Measurements from ENCODE around the gene OR51I2. TPM values are rescaled to one million over a fixed set of nuclear protein-coding genes. Genes with fewer than 3 reads are reported as not detected.

OR51I2 gene
- total RNA-seq, 1 experiment from 2014 or later = not detected

DNA sequence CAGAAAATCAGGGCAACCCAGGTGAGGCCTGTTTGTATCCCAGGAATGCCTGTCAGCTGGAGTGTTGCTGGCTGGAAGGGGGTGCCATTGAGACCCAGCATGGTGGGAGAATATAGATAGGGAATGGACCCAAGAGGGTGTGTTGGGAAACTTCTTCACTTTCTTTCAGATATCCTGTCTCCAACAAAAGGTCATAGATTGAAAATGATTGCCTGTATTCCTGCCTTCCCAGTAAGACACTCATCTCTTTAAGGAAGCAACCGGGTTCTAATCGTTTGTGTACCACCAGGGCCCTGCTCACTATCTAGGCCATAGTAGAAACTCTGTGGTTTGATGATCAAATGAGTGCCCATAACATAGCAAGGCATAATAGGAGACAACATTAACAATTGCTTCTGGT lies 7.7 kb upstream of the OR51I2 start, which contains the start of gene OR51I1:
TSS of gene OR51I1 (minus strand) at position 101 of the 400 bp plus-strand sequence. CDS start at position 101, 0 bp downstream.
- Histone ChIP-seq H3K9ac (ENCODE audit: low read length) (no peak within 1 kb of the TSS), H3K4me2 (ENCODE audit: low read length) (no peak within 1 kb of the TSS), H3K9me2 (ENCODE audit: insufficient read depth) (no peaks in the 10 kb centered on the region), H3K79me2 (ENCODE audit: insufficient read depth, low read length) (peaks cover 100% of the 10 kb centered on the region), H3K4me1 (ENCODE audit: control insufficient read depth in 1 of 2, insufficient read depth in 2 of 2, low read length in 2 of 2) (peaks cover 0 to 33% of the 10 kb centered on the region in 2 experiments; a peak in 2 of 4 replicates), H3K9me3 (ENCODE audit: control insufficient read depth in 1 of 2, insufficient read depth in 1 of 2, low read depth in 1 of 2, low read length in 2 of 2) (no peaks in the 10 kb centered on the region), H2AFZ (ENCODE audit: low read depth, low read length, poor library complexity, severe bottlenecking) (no peak within 1 kb of the TSS), H3K27ac (ENCODE audit: low read depth, low read length) (no peak within 1 kb of the TSS), H3K36me3 (ENCODE audit: control insufficient read depth in 1 of 2, insufficient read depth in 2 of 2, low read length in 2 of 2) (peaks cover 11 to 67% of the 10 kb centered on the region in 2 experiments), H4K20me1 (ENCODE audit: insufficient read depth) (peaks cover 36% of the 10 kb centered on the region; the same call in 1 of the 2 replicates), H3K27me3 (ENCODE audit: insufficient read depth, low read length) (no peaks in the 10 kb centered on the region), H3K4me3 (replicated peaks in 1 of 2; ENCODE audit: low read depth in 1 of 2, low read length in 2 of 2) (no peak within 1 kb of the TSS)
- no peak; the same call in 1 of the 2 replicates for ATAC-seq
- CTCF ChIA-PET = no interaction called here
- DNase-seq (ENCODE audit: low read depth, low spot score) = no peak
- POLR2A ChIA-PET = no interaction called here
- RAD21 ChIA-PET (ENCODE audit: low non-redundant PET in 1 of 2, low total read pairs in 2 of 2, uncharacterized antibody in 2 of 2, unreplicated experiment in 2 of 2) = no interaction called here
- intact Hi-C loops (cut with micrococcal nuclease) = no loop called here
- no TSS peak for BruUV-seq (replicated peaks)
- no peak for TF ChIP-seq ZNF274 (IDR thresholded peaks at IDR 0.05; ENCODE audit: low read depth, low read length)
- TF ChIP-seq YY1 (IDR thresholded peaks at IDR 0.05; ENCODE audit: extremely low read depth, insufficient replicate concordance, low read depth, low read length) = no peak
- no peak for TF ChIP-seq ELF1 (IDR thresholded peaks at IDR 0.05; ENCODE audit: borderline replicate concordance, low read depth)
- TF ChIP-seq, protein P1, sequence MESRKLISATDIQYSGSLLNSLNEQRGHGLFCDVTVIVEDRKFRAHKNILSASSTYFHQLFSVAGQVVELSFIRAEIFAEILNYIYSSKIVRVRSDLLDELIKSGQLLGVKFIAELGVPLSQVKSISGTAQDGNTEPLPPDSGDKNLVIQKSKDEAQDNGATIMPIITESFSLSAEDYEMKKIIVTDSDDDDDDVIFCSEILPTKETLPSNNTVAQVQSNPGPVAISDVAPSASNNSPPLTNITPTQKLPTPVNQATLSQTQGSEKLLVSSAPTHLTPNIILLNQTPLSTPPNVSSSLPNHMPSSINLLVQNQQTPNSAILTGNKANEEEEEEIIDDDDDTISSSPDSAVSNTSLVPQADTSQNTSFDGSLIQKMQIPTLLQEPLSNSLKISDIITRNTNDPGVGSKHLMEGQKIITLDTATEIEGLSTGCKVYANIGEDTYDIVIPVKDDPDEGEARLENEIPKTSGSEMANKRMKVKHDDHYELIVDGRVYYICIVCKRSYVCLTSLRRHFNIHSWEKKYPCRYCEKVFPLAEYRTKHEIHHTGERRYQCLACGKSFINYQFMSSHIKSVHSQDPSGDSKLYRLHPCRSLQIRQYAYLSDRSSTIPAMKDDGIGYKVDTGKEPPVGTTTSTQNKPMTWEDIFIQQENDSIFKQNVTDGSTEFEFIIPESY (IDR thresholded peaks at IDR 0.05; ENCODE audit: extremely low read depth, insufficient replicate concordance, low read length) = no peak
- TF ChIP-seq, protein P2, sequence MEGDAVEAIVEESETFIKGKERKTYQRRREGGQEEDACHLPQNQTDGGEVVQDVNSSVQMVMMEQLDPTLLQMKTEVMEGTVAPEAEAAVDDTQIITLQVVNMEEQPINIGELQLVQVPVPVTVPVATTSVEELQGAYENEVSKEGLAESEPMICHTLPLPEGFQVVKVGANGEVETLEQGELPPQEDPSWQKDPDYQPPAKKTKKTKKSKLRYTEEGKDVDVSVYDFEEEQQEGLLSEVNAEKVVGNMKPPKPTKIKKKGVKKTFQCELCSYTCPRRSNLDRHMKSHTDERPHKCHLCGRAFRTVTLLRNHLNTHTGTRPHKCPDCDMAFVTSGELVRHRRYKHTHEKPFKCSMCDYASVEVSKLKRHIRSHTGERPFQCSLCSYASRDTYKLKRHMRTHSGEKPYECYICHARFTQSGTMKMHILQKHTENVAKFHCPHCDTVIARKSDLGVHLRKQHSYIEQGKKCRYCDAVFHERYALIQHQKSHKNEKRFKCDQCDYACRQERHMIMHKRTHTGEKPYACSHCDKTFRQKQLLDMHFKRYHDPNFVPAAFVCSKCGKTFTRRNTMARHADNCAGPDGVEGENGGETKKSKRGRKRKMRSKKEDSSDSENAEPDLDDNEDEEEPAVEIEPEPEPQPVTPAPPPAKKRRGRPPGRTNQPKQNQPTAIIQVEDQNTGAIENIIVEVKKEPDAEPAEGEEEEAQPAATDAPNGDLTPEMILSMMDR (IDR thresholded peaks at IDR 0.05 in 2 of 3, conservative IDR thresholded peaks at IDR 0.05 in 1 of 3; ENCODE audit: borderline replicate concordance in 1 of 3, insufficient read depth in 1 of 3, low read depth in 2 of 3, low read length in 2 of 3) = no peak
- no peak for TF ChIP-seq SRF (IDR thresholded peaks at IDR 0.05; ENCODE audit: low read depth)
- TF ChIP-seq POLR2AphosphoS5 (IDR thresholded peaks at IDR 0.05; ENCODE audit: low read depth, low read length) = no peak; the same call in 1 of the 2 replicates
- TF ChIP-seq RAD21 (IDR thresholded peaks at IDR 0.05; ENCODE audit: low read depth) = no peak
- TF ChIP-seq POLR2A (IDR thresholded peaks at IDR 0.05; ENCODE audit: borderline replicate concordance, extremely low read depth, insufficient read depth, insufficient read length) = no peak
- no peak for TF ChIP-seq CBX3 (IDR thresholded peaks at IDR 0.05; ENCODE audit: low read depth)
- TF ChIP-seq SP1 (IDR thresholded peaks at IDR 0.05; ENCODE audit: low read depth) = no peak
- no peak for TF ChIP-seq CEBPB (IDR thresholded peaks at IDR 0.05; ENCODE audit: low read depth)

Measured in HCT116 (cell line).